HEK293 (cell line): ENCODE results near the gene NEURL2.

ENCODE experiments used
- BCL11A ChIP-seq: fragments of 450-650 bp; formaldehyde crosslinking; IDR thresholded peaks from 2 replicates; pipeline ENCODE4 v1.5.1; 2016; ENCODE audit warnings: low read depth, missing biosample characterization, missing genetic modification characterization
- BCL11B ChIP-seq: fragments of 450-650 bp; formaldehyde crosslinking; IDR thresholded peaks from 2 replicates; pipeline ENCODE4 v1.5.1; 2016; ENCODE audit warnings: low read depth, missing biosample characterization, missing genetic modification characterization
- GLI4 ChIP-seq: fragments of 450-650 bp; formaldehyde crosslinking; IDR thresholded peaks from 2 replicates; pipeline ENCODE4 v1.5.1; 2016; ENCODE audit warnings: missing biosample characterization, missing genetic modification characterization
- GLIS1 ChIP-seq: fragments of 450-650 bp; formaldehyde crosslinking; IDR thresholded peaks from 2 replicates; pipeline ENCODE4 v1.5.1; 2016; ENCODE audit warnings: missing biosample characterization, missing genetic modification characterization
- KLF7 ChIP-seq: fragments of 450-650 bp; formaldehyde crosslinking; IDR thresholded peaks from 2 replicates; pipeline ENCODE4 v1.5.1; 2016; ENCODE audit warnings: missing biosample characterization, missing genetic modification characterization, borderline replicate concordance
- KLF8 ChIP-seq: fragments of 450-650 bp; formaldehyde crosslinking; IDR thresholded peaks from 2 replicates; pipeline ENCODE4 v1.5.1; 2016; ENCODE audit warnings: missing biosample characterization, missing genetic modification characterization
- SALL2 ChIP-seq: fragments of 450-650 bp; formaldehyde crosslinking; IDR thresholded peaks from 2 replicates; pipeline ENCODE4 v1.5.0; 2017; ENCODE audit warnings: missing biosample characterization, mild to moderate bottlenecking, missing genetic modification characterization, borderline replicate concordance
- SP2 ChIP-seq: fragments of 450-650 bp; formaldehyde crosslinking; IDR thresholded peaks from 2 replicates; pipeline ENCODE4 v1.5.1; 2016; ENCODE audit warnings: missing biosample characterization, missing genetic modification characterization
- WT1 ChIP-seq: fragments of 450-650 bp; formaldehyde crosslinking; IDR thresholded peaks from 2 replicates; pipeline ENCODE4 v1.5.1; 2016; ENCODE audit warnings: missing biosample characterization, missing genetic modification characterization
- YY1 ChIP-seq: fragments of 450-650 bp; formaldehyde crosslinking; IDR thresholded peaks from 2 replicates; pipeline ENCODE4 v1.5.1; 2018; ENCODE audit warnings: missing biosample characterization, missing genetic modification characterization
- ZBTB20 ChIP-seq: fragments of 450-650 bp; formaldehyde crosslinking; IDR thresholded peaks from 2 replicates; pipeline ENCODE4 v1.5.1; 2016; ENCODE audit warnings: missing biosample characterization, missing genetic modification characterization
- ZBTB21 ChIP-seq: fragments of 450-650 bp; formaldehyde crosslinking; IDR thresholded peaks from 2 replicates; pipeline ENCODE4 v1.5.1; 2017; ENCODE audit warnings: missing biosample characterization, missing genetic modification characterization
- ZBTB48 ChIP-seq: fragments of 450-650 bp; formaldehyde crosslinking; IDR thresholded peaks from 2 replicates; pipeline ENCODE4 v1.5.1; 2016; ENCODE audit warnings: missing biosample characterization, missing genetic modification characterization
- ZEB2 ChIP-seq: fragments of 450-650 bp; formaldehyde crosslinking; IDR thresholded peaks from 2 replicates; pipeline ENCODE4 v1.5.1; 2016; ENCODE audit warnings: missing biosample characterization, missing genetic modification characterization
- ZFP37 ChIP-seq: fragments of 450-650 bp; formaldehyde crosslinking; IDR thresholded peaks from 2 replicates; pipeline ENCODE4 v1.5.1; 2016; ENCODE audit warnings: missing biosample characterization, missing genetic modification characterization
- ZIC2 ChIP-seq: fragments of 450-650 bp; formaldehyde crosslinking; IDR thresholded peaks from 2 replicates; pipeline ENCODE4 v1.5.1; 2016; ENCODE audit warnings: missing biosample characterization, missing genetic modification characterization
- ZNF114 ChIP-seq: fragments of 450-650 bp; formaldehyde crosslinking; IDR thresholded peaks from 2 replicates; pipeline ENCODE4 v1.5.0; 2017; ENCODE audit warnings: missing biosample characterization, missing genetic modification characterization
- ZNF175 ChIP-seq: fragments of 450-650 bp; formaldehyde crosslinking; IDR thresholded peaks from 2 replicates; pipeline ENCODE4 v1.5.1; 2016; ENCODE audit warnings: missing biosample characterization, missing genetic modification characterization
- ZNF24 ChIP-seq: fragments of 450-650 bp; formaldehyde crosslinking; IDR thresholded peaks from 2 replicates; pipeline ENCODE4 v1.5.1; 2016; ENCODE audit warnings: missing biosample characterization, missing genetic modification characterization
- ZNF341 ChIP-seq: fragments of 450-650 bp; formaldehyde crosslinking; IDR thresholded peaks from 2 replicates; pipeline ENCODE4; 2016; ENCODE audit warnings: low read depth, missing biosample characterization, missing genetic modification characterization
- ZNF394 ChIP-seq: fragments of 450-650 bp; formaldehyde crosslinking; IDR thresholded peaks from 2 replicates; pipeline ENCODE4 v1.5.1; 2016; ENCODE audit warnings: missing biosample characterization, missing genetic modification characterization, mild to moderate bottlenecking, moderate library complexity, borderline replicate concordance
- ZNF473 ChIP-seq: fragments of 450-650 bp; formaldehyde crosslinking; IDR thresholded peaks from 2 replicates; pipeline ENCODE4 v1.5.1; 2017; ENCODE audit warnings: missing biosample characterization, missing genetic modification characterization
- ZNF48 ChIP-seq: fragments of 450-650 bp; formaldehyde crosslinking; IDR thresholded peaks from 2 replicates; pipeline ENCODE4 v1.5.1; 2016; ENCODE audit warnings: missing biosample characterization, missing genetic modification characterization
- ZNF530 ChIP-seq: fragments of 450-650 bp; formaldehyde crosslinking; IDR thresholded peaks from 2 replicates; pipeline ENCODE4 v1.5.1; 2016; ENCODE audit warnings: low read depth, missing biosample characterization, missing genetic modification characterization
- ZNF548 ChIP-seq: fragments of 450-650 bp; formaldehyde crosslinking; IDR thresholded peaks from 2 replicates; pipeline ENCODE4 v1.5.1; 2016; ENCODE audit warnings: missing biosample characterization, missing genetic modification characterization
- ZNF624 ChIP-seq: fragments of 450-650 bp; formaldehyde crosslinking; IDR thresholded peaks from 2 replicates; pipeline ENCODE4 v1.5.1; 2017; ENCODE audit warnings: missing biosample characterization, missing genetic modification characterization
- ZNF837 ChIP-seq: fragments of 450-650 bp; formaldehyde crosslinking; IDR thresholded peaks from 2 replicates; pipeline ENCODE4 v1.5.1; 2016; ENCODE audit warnings: missing biosample characterization, missing genetic modification characterization
- TF ChIP-seq, protein P1 (sequence below): fragments of 450-650 bp; formaldehyde crosslinking; IDR thresholded peaks from 2 replicates; pipeline ENCODE4 v1.5.1; 2016; ENCODE audit warnings: missing biosample characterization, missing genetic modification characterization
- TF ChIP-seq, protein P2 (sequence below): fragments of 450-650 bp; IDR thresholded peaks from 2 replicates; pipeline ENCODE4 v1.5.1; 2018; ENCODE audit warnings: missing biosample characterization, missing genetic modification characterization
- TF ChIP-seq, protein P3 (sequence below): fragments of 450-650 bp; formaldehyde crosslinking; IDR thresholded peaks from 2 replicates; pipeline ENCODE4 v1.5.1; 2017; ENCODE audit warnings: missing biosample characterization, missing genetic modification characterization
- TF ChIP-seq, protein P4 (sequence below): fragments of 450-650 bp; IDR thresholded peaks from 2 replicates; pipeline ENCODE4 v1.5.1; 2018; ENCODE audit warnings: missing biosample characterization, mild to moderate bottlenecking, missing genetic modification characterization

The NEURL2 gene

DNA sequence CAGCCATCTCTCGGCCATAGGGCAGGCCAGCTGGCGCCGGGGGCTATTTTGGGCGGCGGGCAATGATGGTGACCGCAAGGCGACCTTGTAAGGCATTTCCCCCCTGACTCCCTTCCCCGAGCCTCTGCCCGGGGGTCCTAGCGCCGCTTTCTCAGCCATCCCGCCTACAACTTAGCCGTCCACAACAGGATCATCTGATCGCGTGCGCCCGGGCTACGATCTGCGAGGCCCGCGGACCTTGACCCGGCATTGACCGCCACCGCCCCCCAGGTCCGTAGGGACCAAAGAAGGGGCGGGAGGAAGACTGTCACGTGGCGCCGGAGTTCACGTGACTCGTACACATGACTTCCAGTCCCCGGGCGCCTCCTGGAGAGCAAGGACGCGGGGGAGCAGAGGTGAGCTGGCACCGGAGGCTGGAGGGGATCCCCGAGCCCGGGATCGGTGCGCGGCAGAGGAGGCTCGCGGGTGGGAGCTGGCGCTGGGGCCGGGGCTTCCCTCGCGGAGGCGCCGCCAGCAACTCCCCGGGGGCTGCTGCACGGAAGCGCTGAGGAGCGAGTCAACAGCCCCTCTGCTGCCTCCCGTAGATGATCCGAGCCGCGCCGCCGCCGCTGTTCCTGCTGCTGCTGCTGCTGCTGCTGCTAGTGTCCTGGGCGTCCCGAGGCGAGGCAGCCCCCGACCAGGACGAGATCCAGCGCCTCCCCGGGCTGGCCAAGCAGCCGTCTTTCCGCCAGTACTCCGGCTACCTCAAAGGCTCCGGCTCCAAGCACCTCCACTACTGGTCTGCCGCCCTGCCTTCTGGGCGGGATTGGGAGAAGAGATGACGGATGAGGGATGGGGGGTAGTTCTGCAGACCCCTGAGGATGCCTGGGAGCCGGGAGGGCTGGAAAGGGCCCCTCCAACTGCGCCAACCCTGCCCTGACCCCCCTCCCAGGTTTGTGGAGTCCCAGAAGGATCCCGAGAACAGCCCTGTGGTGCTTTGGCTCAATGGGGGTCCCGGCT lies at the start of gene NEURL2, which contains the start of gene CTSA (continued):
- peak; percentile 84 for TF ChIP-seq BCL11A (tag by site-specific recombination)
- TF ChIP-seq ZBTB48 (tag by site-specific recombination): peak; percentile 90
- TF ChIP-seq ZFP37 (tag by site-specific recombination): peak; percentile 75; the same call in 1 of the 2 replicates
- TF ChIP-seq BCL11B (tag by site-specific recombination): peak; percentile 85
- TF ChIP-seq, protein P1, sequence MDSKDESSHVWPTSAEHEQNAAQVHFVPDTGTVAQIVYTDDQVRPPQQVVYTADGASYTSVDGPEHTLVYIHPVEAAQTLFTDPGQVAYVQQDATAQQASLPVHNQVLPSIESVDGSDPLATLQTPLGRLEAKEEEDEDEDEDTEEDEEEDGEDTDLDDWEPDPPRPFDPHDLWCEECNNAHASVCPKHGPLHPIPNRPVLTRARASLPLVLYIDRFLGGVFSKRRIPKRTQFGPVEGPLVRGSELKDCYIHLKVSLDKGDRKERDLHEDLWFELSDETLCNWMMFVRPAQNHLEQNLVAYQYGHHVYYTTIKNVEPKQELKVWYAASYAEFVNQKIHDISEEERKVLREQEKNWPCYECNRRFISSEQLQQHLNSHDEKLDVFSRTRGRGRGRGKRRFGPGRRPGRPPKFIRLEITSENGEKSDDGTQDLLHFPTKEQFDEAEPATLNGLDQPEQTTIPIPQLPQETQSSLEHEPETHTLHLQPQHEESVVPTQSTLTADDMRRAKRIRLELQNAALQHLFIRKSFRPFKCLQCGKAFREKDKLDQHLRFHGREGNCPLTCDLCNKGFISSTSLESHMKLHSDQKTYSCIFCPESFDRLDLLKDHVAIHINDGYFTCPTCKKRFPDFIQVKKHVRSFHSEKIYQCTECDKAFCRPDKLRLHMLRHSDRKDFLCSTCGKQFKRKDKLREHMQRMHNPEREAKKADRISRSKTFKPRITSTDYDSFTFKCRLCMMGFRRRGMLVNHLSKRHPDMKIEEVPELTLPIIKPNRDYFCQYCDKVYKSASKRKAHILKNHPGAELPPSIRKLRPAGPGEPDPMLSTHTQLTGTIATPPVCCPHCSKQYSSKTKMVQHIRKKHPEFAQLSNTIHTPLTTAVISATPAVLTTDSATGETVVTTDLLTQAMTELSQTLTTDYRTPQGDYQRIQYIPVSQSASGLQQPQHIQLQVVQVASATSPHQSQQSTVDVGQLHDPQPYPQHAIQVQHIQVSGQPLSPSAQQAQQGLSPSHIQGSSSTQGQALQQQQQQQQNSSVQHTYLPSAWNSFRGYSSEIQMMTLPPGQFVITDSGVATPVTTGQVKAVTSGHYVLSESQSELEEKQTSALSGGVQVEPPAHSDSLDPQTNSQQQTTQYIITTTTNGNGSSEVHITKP (tag by site-specific recombination): peak; percentile 49; the same call in 1 of the 2 replicates
- peak; percentile 99 for TF ChIP-seq GLIS1 (tag by site-specific recombination)
- TF ChIP-seq ZNF530 (tag by site-specific recombination): no peak
- no peak for TF ChIP-seq ZNF837 (tag by site-specific recombination)
- no peak for TF ChIP-seq ZNF548
- TF ChIP-seq ZNF394 (tag by site-specific recombination): peak; percentile 70; the same call in 1 of the 2 replicates
- 0 out of 2 replicates have a peak, but pooled peaks have one; percentile 43 for TF ChIP-seq GLI4 (tag by site-specific recombination)
- TF ChIP-seq ZBTB21 (tag by site-specific recombination): peak; percentile 69
- TF ChIP-seq ZIC2 (tag by site-specific recombination): peak; percentile 90
- TF ChIP-seq YY1 (tag by site-specific recombination): peak; percentile 94
- peak; percentile 90 for TF ChIP-seq ZEB2
- TF ChIP-seq WT1: peak; percentile 68
- no peak for TF ChIP-seq ZNF473
- TF ChIP-seq SALL2 (tag by site-specific recombination): no peak
- TF ChIP-seq KLF8 (tag by site-specific recombination): peak; percentile 90
- peak; percentile 90 for TF ChIP-seq ZNF341 (tag by site-specific recombination)
- TF ChIP-seq ZNF624 (tag by site-specific recombination): no peak
- TF ChIP-seq ZNF175 (tag by site-specific recombination): no peak
- TF ChIP-seq KLF7 (tag by site-specific recombination): peak; percentile 93
- TF ChIP-seq ZNF24 (tag by site-specific recombination): peak; percentile 99
- TF ChIP-seq, protein P2, sequence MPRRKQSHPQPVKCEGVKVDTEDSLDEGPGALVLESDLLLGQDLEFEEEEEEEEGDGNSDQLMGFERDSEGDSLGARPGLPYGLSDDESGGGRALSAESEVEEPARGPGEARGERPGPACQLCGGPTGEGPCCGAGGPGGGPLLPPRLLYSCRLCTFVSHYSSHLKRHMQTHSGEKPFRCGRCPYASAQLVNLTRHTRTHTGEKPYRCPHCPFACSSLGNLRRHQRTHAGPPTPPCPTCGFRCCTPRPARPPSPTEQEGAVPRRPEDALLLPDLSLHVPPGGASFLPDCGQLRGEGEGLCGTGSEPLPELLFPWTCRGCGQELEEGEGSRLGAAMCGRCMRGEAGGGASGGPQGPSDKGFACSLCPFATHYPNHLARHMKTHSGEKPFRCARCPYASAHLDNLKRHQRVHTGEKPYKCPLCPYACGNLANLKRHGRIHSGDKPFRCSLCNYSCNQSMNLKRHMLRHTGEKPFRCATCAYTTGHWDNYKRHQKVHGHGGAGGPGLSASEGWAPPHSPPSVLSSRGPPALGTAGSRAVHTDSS (tag by site-specific recombination): no peak
- peak; percentile 77 for TF ChIP-seq ZBTB20
- no peak for TF ChIP-seq ZNF48
- TF ChIP-seq SP2 (tag by site-specific recombination): peak; percentile 82
- TF ChIP-seq ZNF114 (tag by site-specific recombination): no peak
- TF ChIP-seq, protein P3, sequence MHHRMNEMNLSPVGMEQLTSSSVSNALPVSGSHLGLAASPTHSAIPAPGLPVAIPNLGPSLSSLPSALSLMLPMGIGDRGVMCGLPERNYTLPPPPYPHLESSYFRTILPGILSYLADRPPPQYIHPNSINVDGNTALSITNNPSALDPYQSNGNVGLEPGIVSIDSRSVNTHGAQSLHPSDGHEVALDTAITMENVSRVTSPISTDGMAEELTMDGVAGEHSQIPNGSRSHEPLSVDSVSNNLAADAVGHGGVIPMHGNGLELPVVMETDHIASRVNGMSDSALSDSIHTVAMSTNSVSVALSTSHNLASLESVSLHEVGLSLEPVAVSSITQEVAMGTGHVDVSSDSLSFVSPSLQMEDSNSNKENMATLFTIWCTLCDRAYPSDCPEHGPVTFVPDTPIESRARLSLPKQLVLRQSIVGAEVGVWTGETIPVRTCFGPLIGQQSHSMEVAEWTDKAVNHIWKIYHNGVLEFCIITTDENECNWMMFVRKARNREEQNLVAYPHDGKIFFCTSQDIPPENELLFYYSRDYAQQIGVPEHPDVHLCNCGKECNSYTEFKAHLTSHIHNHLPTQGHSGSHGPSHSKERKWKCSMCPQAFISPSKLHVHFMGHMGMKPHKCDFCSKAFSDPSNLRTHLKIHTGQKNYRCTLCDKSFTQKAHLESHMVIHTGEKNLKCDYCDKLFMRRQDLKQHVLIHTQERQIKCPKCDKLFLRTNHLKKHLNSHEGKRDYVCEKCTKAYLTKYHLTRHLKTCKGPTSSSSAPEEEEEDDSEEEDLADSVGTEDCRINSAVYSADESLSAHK (tag by site-specific recombination): peak; percentile 69
- TF ChIP-seq, protein P4, sequence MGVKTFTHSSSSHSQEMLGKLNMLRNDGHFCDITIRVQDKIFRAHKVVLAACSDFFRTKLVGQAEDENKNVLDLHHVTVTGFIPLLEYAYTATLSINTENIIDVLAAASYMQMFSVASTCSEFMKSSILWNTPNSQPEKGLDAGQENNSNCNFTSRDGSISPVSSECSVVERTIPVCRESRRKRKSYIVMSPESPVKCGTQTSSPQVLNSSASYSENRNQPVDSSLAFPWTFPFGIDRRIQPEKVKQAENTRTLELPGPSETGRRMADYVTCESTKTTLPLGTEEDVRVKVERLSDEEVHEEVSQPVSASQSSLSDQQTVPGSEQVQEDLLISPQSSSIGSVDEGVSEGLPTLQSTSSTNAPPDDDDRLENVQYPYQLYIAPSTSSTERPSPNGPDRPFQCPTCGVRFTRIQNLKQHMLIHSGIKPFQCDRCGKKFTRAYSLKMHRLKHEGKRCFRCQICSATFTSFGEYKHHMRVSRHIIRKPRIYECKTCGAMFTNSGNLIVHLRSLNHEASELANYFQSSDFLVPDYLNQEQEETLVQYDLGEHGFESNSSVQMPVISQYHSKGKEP (tag by site-specific recombination): no peak
